Measurements from ENCODE around the gene LMAN2.

Gene LMAN2

DNA sequence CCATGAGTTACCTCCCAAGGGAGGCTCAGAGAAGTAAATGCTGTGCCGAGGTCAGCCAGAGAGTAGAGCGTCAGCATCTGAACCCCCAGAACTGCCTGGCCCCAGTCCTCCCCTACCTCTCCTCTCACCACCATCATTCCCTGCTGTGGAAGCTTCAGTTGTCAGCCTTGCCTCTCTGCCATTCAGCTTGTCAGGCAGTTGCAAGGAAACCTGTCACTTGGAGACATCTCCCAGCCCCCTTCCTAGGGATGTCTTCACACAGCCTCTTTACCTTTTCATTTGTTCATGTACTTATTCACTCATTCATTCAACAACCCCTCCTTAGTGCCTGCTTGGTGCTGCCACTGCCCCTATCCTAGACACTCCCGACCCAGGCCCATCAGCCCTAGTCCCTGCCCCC lies 8.4 kb upstream of the LMAN2 start:
- Histone ChIP-seq H3K27ac (ENCODE audit: low read depth, low read length) (no peak overlapping the region), H3K36me3 (ENCODE audit: control insufficient read depth, insufficient read depth, low read length) (no peaks in the 10 kb centered on the region), H3K4me2 (ENCODE audit: low read length) (no peak overlapping the region), H3K79me2 (ENCODE audit: control insufficient read depth, insufficient read depth, low read length) (no peaks in the 10 kb centered on the region), H2BK5ac (ENCODE audit: low read length) (no peak overlapping the region), H3K18ac (ENCODE audit: low read length) (no peak overlapping the region), H3K4me1 (ENCODE audit: control insufficient read depth, low read depth, low read length) (no peaks in the 10 kb centered on the region), H4K8ac (ENCODE audit: low read depth, low read length) (no peak overlapping the region), H4K5ac (ENCODE audit: low read length) (no peak overlapping the region), H3K79me1 (ENCODE audit: low read length) (no peaks in the 10 kb centered on the region), H2AK5ac (ENCODE audit: low read length) (no peak overlapping the region), H3K4me3 (ENCODE audit: low read length) (no peak overlapping the region), H3K23ac (ENCODE audit: low read length) (no peak overlapping the region), H3K27me3 (ENCODE audit: insufficient read depth, low read length, poor library complexity) (no peaks in the 10 kb centered on the region), H2BK120ac (ENCODE audit: low read depth, low read length) (no peak overlapping the region), H3K56ac (ENCODE audit: low read length) (no peak overlapping the region), H3K4ac (ENCODE audit: low read depth, low read length) (no peak overlapping the region), H2BK15ac (replicated peaks; ENCODE audit: low read depth) (no peak overlapping the region), H3K9ac (ENCODE audit: low read length) (no peak overlapping the region)
- no peak for DNase-seq
- WGBS (ENCODE audit: extremely low coverage, insufficient coverage, low lambda C conversion rate): no CpG with 5 or more reads among the region's 3 CpGs

DNA sequence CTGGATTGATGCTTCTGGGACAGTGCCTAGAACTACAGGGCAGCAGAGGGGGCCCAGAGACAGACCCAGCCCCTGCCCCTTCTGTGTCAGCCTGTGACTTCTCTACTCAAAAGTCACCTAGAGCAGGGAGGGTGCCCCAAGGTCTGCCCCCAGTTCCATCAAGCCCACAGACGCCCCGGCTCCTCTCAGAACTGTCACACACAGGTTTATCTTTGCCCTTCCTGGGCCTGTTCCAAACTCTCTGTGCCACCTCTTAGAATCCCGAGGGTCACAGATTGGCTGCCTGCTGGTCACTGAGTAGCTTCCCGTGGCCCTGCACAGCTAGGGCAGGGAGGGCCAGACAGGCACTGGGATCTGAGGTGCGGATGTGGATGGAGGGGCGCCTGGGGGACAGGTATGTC lies 8.0 kb upstream of the LMAN2 start:
- no peak overlapping the region for H3K56ac ChIP-seq (ENCODE audit: low read length)
- DNase-seq: no peak
- H3K27ac ChIP-seq (ENCODE audit: low read depth, low read length): no peak overlapping the region
- no peak overlapping the region for H3K23ac ChIP-seq (ENCODE audit: low read length)
- no peak overlapping the region for H3K4me2 ChIP-seq (ENCODE audit: low read length)
- no peaks in the 10 kb centered on the region for H3K27me3 ChIP-seq (ENCODE audit: insufficient read depth, low read length, poor library complexity)
- H2BK15ac ChIP-seq (replicated peaks; ENCODE audit: low read depth): no peak overlapping the region
- H3K79me1 ChIP-seq (ENCODE audit: low read length): no peaks in the 10 kb centered on the region
- H4K5ac ChIP-seq (ENCODE audit: low read length): no peak overlapping the region
- no peak overlapping the region for H2AK5ac ChIP-seq (ENCODE audit: low read length)
- no peak overlapping the region for H2BK5ac ChIP-seq (ENCODE audit: low read length)
- no peak overlapping the region for H4K8ac ChIP-seq (ENCODE audit: low read depth, low read length)
- WGBS (ENCODE audit: extremely low coverage, insufficient coverage, low lambda C conversion rate): no CpG with 5 or more reads among the region's 6 CpGs
- H3K4me3 ChIP-seq (ENCODE audit: low read length): no peak overlapping the region
- no peaks in the 10 kb centered on the region for H3K4me1 ChIP-seq (ENCODE audit: control insufficient read depth, low read depth, low read length)
- no peaks in the 10 kb centered on the region for H3K36me3 ChIP-seq (ENCODE audit: control insufficient read depth, insufficient read depth, low read length)
- no peak overlapping the region for H2BK120ac ChIP-seq (ENCODE audit: low read depth, low read length)
- no peak overlapping the region for H3K4ac ChIP-seq (ENCODE audit: low read depth, low read length)
- no peak overlapping the region for H3K18ac ChIP-seq (ENCODE audit: low read length)
- H3K9ac ChIP-seq (ENCODE audit: low read length): no peak overlapping the region
- no peaks in the 10 kb centered on the region for H3K79me2 ChIP-seq (ENCODE audit: control insufficient read depth, insufficient read depth, low read length)

DNA sequence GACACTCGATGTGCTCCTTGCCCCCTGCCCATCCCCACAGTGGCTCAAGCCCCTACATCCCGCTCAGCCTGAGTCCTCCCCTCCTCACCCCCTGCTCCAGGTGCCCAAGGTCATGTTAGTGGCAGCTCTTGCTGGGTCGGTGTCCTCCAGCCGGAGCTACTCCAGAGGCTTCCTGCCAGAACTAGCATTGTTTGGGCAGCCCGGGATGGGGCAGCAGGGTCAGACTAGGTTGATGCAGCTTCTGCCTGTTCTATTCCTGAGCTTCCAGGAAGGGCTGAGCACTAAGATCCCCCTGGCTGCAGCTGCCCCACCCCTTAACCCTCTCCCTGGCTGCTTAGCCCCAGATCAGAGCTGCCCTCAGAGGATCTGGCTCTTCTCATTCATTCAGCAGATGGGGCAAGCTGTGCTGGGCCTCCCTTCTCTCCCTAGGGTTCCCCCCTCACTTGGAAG lies 6.9 kb upstream of the LMAN2 start:
- no peak overlapping the region for H3K9ac ChIP-seq (ENCODE audit: low read length)
- no CpG with 5 or more reads among the region's 5 CpGs for WGBS (ENCODE audit: extremely low coverage, insufficient coverage, low lambda C conversion rate)
- H3K27ac ChIP-seq (ENCODE audit: low read depth, low read length): no peak overlapping the region
- no peak overlapping the region for H3K4me3 ChIP-seq (ENCODE audit: low read length)
- H3K18ac ChIP-seq (ENCODE audit: low read length): no peak overlapping the region
- no peak overlapping the region for H3K4me2 ChIP-seq (ENCODE audit: low read length)
- H3K4ac ChIP-seq (ENCODE audit: low read depth, low read length): no peak overlapping the region
- no peaks in the 10 kb centered on the region for H3K27me3 ChIP-seq (ENCODE audit: insufficient read depth, low read length, poor library complexity)
- H3K79me2 ChIP-seq (ENCODE audit: control insufficient read depth, insufficient read depth, low read length): no peaks in the 10 kb centered on the region
- no peak overlapping the region for H2BK120ac ChIP-seq (ENCODE audit: low read depth, low read length)
- H4K8ac ChIP-seq (ENCODE audit: low read depth, low read length): no peak overlapping the region
- no peak overlapping the region for H3K56ac ChIP-seq (ENCODE audit: low read length)
- no peak overlapping the region for H2AK5ac ChIP-seq (ENCODE audit: low read length)
- no peak overlapping the region for H2BK15ac ChIP-seq (replicated peaks; ENCODE audit: low read depth)
- no peaks in the 10 kb centered on the region for H3K4me1 ChIP-seq (ENCODE audit: control insufficient read depth, low read depth, low read length)
- H3K36me3 ChIP-seq (ENCODE audit: control insufficient read depth, insufficient read depth, low read length): no peaks in the 10 kb centered on the region
- no peak for DNase-seq
- no peaks in the 10 kb centered on the region for H3K79me1 ChIP-seq (ENCODE audit: low read length)
- no peak overlapping the region for H2BK5ac ChIP-seq (ENCODE audit: low read length)
- no peak overlapping the region for H4K5ac ChIP-seq (ENCODE audit: low read length)
- H3K23ac ChIP-seq (ENCODE audit: low read length): no peak overlapping the region

DNA sequence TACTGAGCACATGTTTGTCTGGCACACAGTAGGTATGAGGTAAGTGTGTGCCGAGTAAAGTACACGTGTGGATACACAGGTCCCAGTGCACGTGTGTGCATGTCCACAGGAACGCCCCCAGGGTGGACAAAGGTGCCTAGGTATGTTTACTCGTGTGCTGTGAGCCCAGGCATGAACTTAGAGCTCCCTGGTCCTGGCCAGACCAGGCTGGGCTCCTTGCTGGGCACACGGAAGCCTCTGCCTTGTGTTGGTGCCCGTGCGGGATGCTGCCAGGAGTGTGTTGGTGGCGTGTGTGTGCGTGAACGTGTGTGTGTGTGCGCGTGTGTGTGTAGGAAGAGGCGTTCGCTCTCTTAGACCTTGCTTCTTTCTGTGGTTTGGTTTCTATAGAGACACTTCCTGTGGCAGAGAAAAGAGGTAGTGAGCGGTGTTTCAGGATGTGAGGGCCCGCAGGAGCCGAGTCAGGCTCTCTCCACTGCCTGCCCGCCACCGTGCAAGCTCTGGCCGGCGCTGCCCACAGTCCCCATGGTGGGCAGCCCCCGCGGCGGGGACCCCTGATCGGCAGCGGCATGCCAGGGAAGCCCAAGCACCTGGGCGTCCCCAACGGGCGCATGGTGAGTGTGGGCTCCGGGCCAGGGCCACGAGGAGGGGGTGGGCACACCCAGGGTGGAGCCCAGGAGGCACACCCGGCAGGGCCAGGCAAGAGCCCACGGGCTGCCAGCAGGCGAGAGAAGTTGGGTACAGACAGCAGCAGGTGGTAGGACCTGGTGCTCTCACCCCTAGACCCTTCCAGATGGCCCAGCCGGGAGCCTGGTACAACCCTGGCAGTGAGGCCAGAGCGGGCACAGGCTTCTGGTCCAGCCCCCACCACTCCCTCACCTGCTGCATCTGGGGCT lies 6.2 kb upstream of the LMAN2 start, which contains the start of gene RGS14:
TSS of gene RGS14 (plus strand) at position 466 of the 893 bp plus-strand sequence. CDS start at position 567, 101 bp downstream.
- no peak within 1 kb of the TSS for H2AK5ac ChIP-seq (ENCODE audit: low read length)
- no peaks in the 10 kb centered on the region for H3K79me1 ChIP-seq (ENCODE audit: low read length)
- no CpG with 5 or more reads among the region's 37 CpGs for WGBS (ENCODE audit: extremely low coverage, insufficient coverage, low lambda C conversion rate)
- no peak within 1 kb of the TSS for H3K4me2 ChIP-seq (ENCODE audit: low read length)
- H3K18ac ChIP-seq (ENCODE audit: low read length): no peak within 1 kb of the TSS
- no peak within 1 kb of the TSS for H2BK5ac ChIP-seq (ENCODE audit: low read length)
- DNase-seq: no peak
- H3K23ac ChIP-seq (ENCODE audit: low read length): no peak within 1 kb of the TSS
- H3K27ac ChIP-seq (ENCODE audit: low read depth, low read length): no peak within 1 kb of the TSS
- no peak within 1 kb of the TSS for H3K56ac ChIP-seq (ENCODE audit: low read length)
- H3K79me2 ChIP-seq (ENCODE audit: control insufficient read depth, insufficient read depth, low read length): no peaks in the 10 kb centered on the region
- H4K5ac ChIP-seq (ENCODE audit: low read length): no peak within 1 kb of the TSS
- no peaks in the 10 kb centered on the region for H3K36me3 ChIP-seq (ENCODE audit: control insufficient read depth, insufficient read depth, low read length)
- H3K9ac ChIP-seq (ENCODE audit: low read length): no peak within 1 kb of the TSS
- no peak within 1 kb of the TSS for H4K8ac ChIP-seq (ENCODE audit: low read depth, low read length)
- no peak within 1 kb of the TSS for H2BK15ac ChIP-seq (replicated peaks; ENCODE audit: low read depth)
- no peaks in the 10 kb centered on the region for H3K27me3 ChIP-seq (ENCODE audit: insufficient read depth, low read length, poor library complexity)
- H3K4me3 ChIP-seq (ENCODE audit: low read length): no peak within 1 kb of the TSS
- H3K4ac ChIP-seq (ENCODE audit: low read depth, low read length): no peak within 1 kb of the TSS
- H2BK120ac ChIP-seq (ENCODE audit: low read depth, low read length): no peak within 1 kb of the TSS
- H3K4me1 ChIP-seq (ENCODE audit: control insufficient read depth, low read depth, low read length): no peaks in the 10 kb centered on the region

DNA sequence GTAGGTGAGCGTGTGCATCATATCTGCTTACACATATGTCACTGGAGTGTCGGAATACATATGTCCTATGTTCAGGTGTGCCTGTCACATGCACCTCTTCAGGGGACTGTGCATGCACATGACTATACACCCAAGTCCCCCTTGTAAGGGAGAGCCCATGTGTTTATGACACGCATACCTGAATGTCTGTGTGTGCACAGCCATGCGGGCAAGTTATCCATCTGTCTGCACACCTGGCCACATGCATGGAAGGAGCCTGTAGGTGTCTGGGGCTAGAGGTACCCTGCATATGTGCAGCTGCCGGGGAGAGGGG lies 5.6 kb upstream of the LMAN2 start:
- Histone ChIP-seq H3K56ac (ENCODE audit: low read length) (no peak overlapping the region), H3K79me1 (ENCODE audit: low read length) (no peaks in the 10 kb centered on the region), H3K4ac (ENCODE audit: low read depth, low read length) (no peak overlapping the region), H3K4me2 (ENCODE audit: low read length) (no peak overlapping the region), H3K9ac (ENCODE audit: low read length) (no peak overlapping the region), H2BK15ac (replicated peaks; ENCODE audit: low read depth) (no peak overlapping the region), H3K27ac (ENCODE audit: low read depth, low read length) (no peak overlapping the region), H4K5ac (ENCODE audit: low read length) (no peak overlapping the region), H3K4me3 (ENCODE audit: low read length) (no peak overlapping the region), H2AK5ac (ENCODE audit: low read length) (no peak overlapping the region), H3K18ac (ENCODE audit: low read length) (no peak overlapping the region), H3K79me2 (ENCODE audit: control insufficient read depth, insufficient read depth, low read length) (no peaks in the 10 kb centered on the region), H3K27me3 (ENCODE audit: insufficient read depth, low read length, poor library complexity) (no peaks in the 10 kb centered on the region), H3K23ac (ENCODE audit: low read length) (no peak overlapping the region), H3K4me1 (ENCODE audit: control insufficient read depth, low read depth, low read length) (no peaks in the 10 kb centered on the region), H2BK120ac (ENCODE audit: low read depth, low read length) (no peak overlapping the region), H4K8ac (ENCODE audit: low read depth, low read length) (no peak overlapping the region), H2BK5ac (ENCODE audit: low read length) (no peak overlapping the region), H3K36me3 (ENCODE audit: control insufficient read depth, insufficient read depth, low read length) (no peaks in the 10 kb centered on the region)
- no peak for DNase-seq
- no CpG with 5 or more reads among the region's 5 CpGs for WGBS (ENCODE audit: extremely low coverage, insufficient coverage, low lambda C conversion rate)

DNA sequence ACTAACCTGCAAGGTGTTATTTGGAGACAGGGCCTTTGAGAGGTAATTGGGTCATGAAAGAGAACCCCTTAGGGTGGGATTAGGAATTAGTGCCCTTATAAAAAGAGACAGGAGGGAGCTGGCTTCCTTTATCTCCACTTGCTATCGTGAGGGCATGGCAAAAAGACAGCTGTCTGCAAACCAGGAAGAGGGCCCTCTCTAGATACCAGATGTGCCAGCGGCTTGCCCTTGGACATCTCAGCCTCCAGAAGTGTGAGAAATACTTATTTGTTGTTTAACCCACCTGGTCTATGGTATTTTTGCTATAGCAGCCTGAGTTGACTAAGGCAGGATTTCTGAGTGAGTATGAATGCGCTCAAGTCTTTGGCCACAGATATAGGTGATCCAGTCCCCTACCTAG lies 5.3 kb upstream of the LMAN2 start:
- Histone ChIP-seq H3K79me1 (ENCODE audit: low read length) (no peaks in the 10 kb centered on the region), H3K27me3 (ENCODE audit: insufficient read depth, low read length, poor library complexity) (no peaks in the 10 kb centered on the region), H3K4me2 (ENCODE audit: low read length) (no peak overlapping the region), H2BK120ac (ENCODE audit: low read depth, low read length) (no peak overlapping the region), H2AK5ac (ENCODE audit: low read length) (no peak overlapping the region), H3K56ac (ENCODE audit: low read length) (no peak overlapping the region), H4K5ac (ENCODE audit: low read length) (no peak overlapping the region), H3K23ac (ENCODE audit: low read length) (no peak overlapping the region), H4K8ac (ENCODE audit: low read depth, low read length) (no peak overlapping the region), H3K9ac (ENCODE audit: low read length) (no peak overlapping the region), H3K4me3 (ENCODE audit: low read length) (no peak overlapping the region), H3K4me1 (ENCODE audit: control insufficient read depth, low read depth, low read length) (no peaks in the 10 kb centered on the region), H3K36me3 (ENCODE audit: control insufficient read depth, insufficient read depth, low read length) (no peaks in the 10 kb centered on the region), H3K4ac (ENCODE audit: low read depth, low read length) (no peak overlapping the region), H2BK5ac (ENCODE audit: low read length) (no peak overlapping the region), H2BK15ac (replicated peaks; ENCODE audit: low read depth) (no peak overlapping the region), H3K27ac (ENCODE audit: low read depth, low read length) (no peak overlapping the region), H3K18ac (ENCODE audit: low read length) (no peak overlapping the region), H3K79me2 (ENCODE audit: control insufficient read depth, insufficient read depth, low read length) (no peaks in the 10 kb centered on the region)
- DNase-seq: no peak
- WGBS (ENCODE audit: extremely low coverage, insufficient coverage, low lambda C conversion rate): no CpG with 5 or more reads among the region's 3 CpGs
